IMR-90 (cell line): Measurements from ENCODE around the gene HSPA9.

ENCODE experiments used
- FOS ChIP-seq: fragments of 150-350 bp; IDR thresholded peaks from 2 replicates; pipeline ENCODE4 v1.6.1; 2016; ENCODE audit warnings: low read depth, low read length
- MAFK ChIP-seq: IDR thresholded peaks from 2 replicates; pipeline ENCODE4 v1.6.1; 2012; ENCODE audit warnings: low read depth, low read length, improper control_type of control experiment
- MAZ ChIP-seq: IDR thresholded peaks from 2 replicates; pipeline ENCODE4 v1.6.1; 2012; ENCODE audit warnings: low read depth, mild to moderate bottlenecking, low read length, improper control_type of control experiment, moderate library complexity, borderline replicate concordance
- MXI1 ChIP-seq: IDR thresholded peaks from 2 replicates; pipeline ENCODE4 v1.6.1; 2012; ENCODE audit warnings: low read depth, mild to moderate bottlenecking, low read length, moderate library complexity, borderline replicate concordance
- POLR2A ChIP-seq: IDR thresholded peaks from 2 replicates; pipeline ENCODE4 v1.6.1; 2012; ENCODE audit warnings: mild to moderate bottlenecking, low read depth, low read length
- RAD21 ChIP-seq: IDR thresholded peaks from 2 replicates; pipeline ENCODE4 v1.6.1; 2012; ENCODE audit warnings: low read length, improper control_type of control experiment
- RCOR1 ChIP-seq: IDR thresholded peaks from 2 replicates; pipeline ENCODE4 v1.6.1; 2012; ENCODE audit warnings: mild to moderate bottlenecking, low read length, improper control_type of control experiment; ENCODE audit not compliant: insufficient replicate concordance
- RFX5 ChIP-seq: IDR thresholded peaks from 2 replicates; pipeline ENCODE4 v1.8.0; 2012; ENCODE audit warnings: low read depth, mild to moderate bottlenecking, low read length, moderate library complexity
- SMC3 ChIP-seq: fragments of 150-350 bp; IDR thresholded peaks from 2 replicates; pipeline ENCODE4 v1.6.1; 2016; ENCODE audit warnings: low read depth, mild to moderate bottlenecking, antibody characterized with exemption, low read length, moderate library complexity
- TF ChIP-seq, protein P1 (sequence below): conservative IDR thresholded peaks from 2 replicates; pipeline ENCODE4 v1.5.1; 2012; ENCODE audit warnings: mild to moderate bottlenecking, low read depth, low read length, improper control_type of control experiment
- TF ChIP-seq, protein P2 (sequence below): fragments of 150-350 bp; IDR thresholded peaks from 2 replicates; pipeline ENCODE4 v1.6.1; 2017; ENCODE audit warnings: mild to moderate bottlenecking, antibody characterized with exemption, low read length, low read depth
- TF ChIP-seq, protein P3 (sequence below): fragments of 150-350 bp; IDR thresholded peaks from 2 replicates; pipeline ENCODE4 v1.6.1; 2016; ENCODE audit warnings: low read depth, mild to moderate bottlenecking, low read length, moderate library complexity, borderline replicate concordance

DNA sequence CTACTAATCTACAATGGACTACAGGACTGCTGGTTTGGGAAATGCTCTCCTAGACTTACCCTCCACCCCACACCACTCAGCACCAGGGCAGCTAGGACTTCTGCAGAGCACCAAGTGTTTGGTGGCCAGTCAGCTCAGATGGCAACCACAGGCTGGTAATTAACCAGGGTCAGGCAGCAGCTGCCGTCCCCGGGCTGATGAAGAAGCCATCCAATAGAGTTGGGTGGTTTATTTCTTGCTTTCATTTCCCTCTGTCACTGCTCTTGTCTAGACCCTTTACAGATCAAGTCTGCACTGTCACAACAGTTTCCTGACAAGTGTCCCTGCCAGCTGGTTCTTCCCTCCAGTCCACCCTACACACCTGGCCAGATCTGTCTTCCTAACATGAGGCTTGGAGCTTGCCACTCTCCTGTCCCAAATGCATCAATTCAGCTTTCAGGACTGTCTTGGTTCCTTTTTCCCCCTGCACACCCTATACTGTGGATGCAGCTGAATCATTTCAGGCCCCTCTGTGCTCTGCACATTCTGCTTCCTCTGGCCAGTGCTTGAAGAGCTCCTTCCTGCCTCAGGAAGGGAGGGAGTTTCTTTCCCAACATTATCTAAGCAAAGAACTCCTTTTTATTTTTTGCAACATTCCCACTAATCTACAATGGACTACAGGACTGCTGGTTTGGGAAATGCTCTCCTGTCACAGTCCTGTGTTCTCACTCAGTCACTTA is 30.2 kb upstream of the HSPA9 start:
- no peak for TF ChIP-seq POLR2A
- TF ChIP-seq, protein P1, sequence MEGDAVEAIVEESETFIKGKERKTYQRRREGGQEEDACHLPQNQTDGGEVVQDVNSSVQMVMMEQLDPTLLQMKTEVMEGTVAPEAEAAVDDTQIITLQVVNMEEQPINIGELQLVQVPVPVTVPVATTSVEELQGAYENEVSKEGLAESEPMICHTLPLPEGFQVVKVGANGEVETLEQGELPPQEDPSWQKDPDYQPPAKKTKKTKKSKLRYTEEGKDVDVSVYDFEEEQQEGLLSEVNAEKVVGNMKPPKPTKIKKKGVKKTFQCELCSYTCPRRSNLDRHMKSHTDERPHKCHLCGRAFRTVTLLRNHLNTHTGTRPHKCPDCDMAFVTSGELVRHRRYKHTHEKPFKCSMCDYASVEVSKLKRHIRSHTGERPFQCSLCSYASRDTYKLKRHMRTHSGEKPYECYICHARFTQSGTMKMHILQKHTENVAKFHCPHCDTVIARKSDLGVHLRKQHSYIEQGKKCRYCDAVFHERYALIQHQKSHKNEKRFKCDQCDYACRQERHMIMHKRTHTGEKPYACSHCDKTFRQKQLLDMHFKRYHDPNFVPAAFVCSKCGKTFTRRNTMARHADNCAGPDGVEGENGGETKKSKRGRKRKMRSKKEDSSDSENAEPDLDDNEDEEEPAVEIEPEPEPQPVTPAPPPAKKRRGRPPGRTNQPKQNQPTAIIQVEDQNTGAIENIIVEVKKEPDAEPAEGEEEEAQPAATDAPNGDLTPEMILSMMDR, result no peak
- TF ChIP-seq RAD21, result no peak
- no peak for TF ChIP-seq FOS
- TF ChIP-seq MXI1, result no peak
- TF ChIP-seq SMC3, result no peak
- TF ChIP-seq, protein P2, sequence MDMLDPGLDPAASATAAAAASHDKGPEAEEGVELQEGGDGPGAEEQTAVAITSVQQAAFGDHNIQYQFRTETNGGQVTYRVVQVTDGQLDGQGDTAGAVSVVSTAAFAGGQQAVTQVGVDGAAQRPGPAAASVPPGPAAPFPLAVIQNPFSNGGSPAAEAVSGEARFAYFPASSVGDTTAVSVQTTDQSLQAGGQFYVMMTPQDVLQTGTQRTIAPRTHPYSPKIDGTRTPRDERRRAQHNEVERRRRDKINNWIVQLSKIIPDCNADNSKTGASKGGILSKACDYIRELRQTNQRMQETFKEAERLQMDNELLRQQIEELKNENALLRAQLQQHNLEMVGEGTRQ, result no peak
- no peak for TF ChIP-seq RCOR1
- no peak for TF ChIP-seq MAFK
- TF ChIP-seq, protein P3, sequence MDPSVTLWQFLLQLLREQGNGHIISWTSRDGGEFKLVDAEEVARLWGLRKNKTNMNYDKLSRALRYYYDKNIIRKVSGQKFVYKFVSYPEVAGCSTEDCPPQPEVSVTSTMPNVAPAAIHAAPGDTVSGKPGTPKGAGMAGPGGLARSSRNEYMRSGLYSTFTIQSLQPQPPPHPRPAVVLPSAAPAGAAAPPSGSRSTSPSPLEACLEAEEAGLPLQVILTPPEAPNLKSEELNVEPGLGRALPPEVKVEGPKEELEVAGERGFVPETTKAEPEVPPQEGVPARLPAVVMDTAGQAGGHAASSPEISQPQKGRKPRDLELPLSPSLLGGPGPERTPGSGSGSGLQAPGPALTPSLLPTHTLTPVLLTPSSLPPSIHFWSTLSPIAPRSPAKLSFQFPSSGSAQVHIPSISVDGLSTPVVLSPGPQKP, result no peak
- no peak for TF ChIP-seq MAZ
- no peak for TF ChIP-seq RFX5
